H1 (cell line): ENCODE measurements around the gene VSIG10. TPM values are rescaled to one million over a fixed set of nuclear protein-coding genes. Genes with fewer than 3 reads are reported as not detected.

ENCODE experiments used
- BCL11A ChIP-seq, 2 experiments: IDR thresholded peaks; one replicate each; pipeline ENCODE4 v1.6.1; 2011; ENCODE audit warnings: low read depth in 2 of 2, low read length in 2 of 2, mild to moderate bottlenecking in 2 of 2
- CTBP2 ChIP-seq: IDR thresholded peaks from 2 replicates; pipeline ENCODE4 v1.7.0; 2011; ENCODE audit warnings: borderline replicate concordance, mild to moderate bottlenecking, moderate library complexity, mixed read lengths, low read length; ENCODE audit not compliant: insufficient read depth, insufficient read length
- GABPA ChIP-seq: IDR thresholded peaks from 2 replicates; pipeline ENCODE4 v1.6.1; 2011; ENCODE audit warnings: mild to moderate bottlenecking, low read length, moderate library complexity, borderline replicate concordance; ENCODE audit not compliant: insufficient read depth
- RXRA ChIP-seq: IDR thresholded peaks from 2 replicates; pipeline ENCODE4 v1.6.1; 2011; ENCODE audit warnings: low read depth, mild to moderate bottlenecking, low read length, moderate library complexity; ENCODE audit not compliant: insufficient read depth
- TAF1 ChIP-seq: IDR thresholded peaks from 2 replicates; pipeline ENCODE4 v1.6.1; 2011; ENCODE audit warnings: mild to moderate bottlenecking, low read depth, low read length
- TAF7 ChIP-seq: optimal IDR thresholded peaks from 2 replicates; pipeline ENCODE3; 2011; ENCODE audit warnings: low read depth, mild to moderate bottlenecking, inconsistent platforms, low read length, moderate library complexity, borderline replicate concordance
- polyA plus RNA-seq, 7 experiments: library from polyadenylated mRNA; depleted of rRNA in 3 of 7; stranded (reverse) in 5 of 7; unstranded in 2 of 7; fragments of >200 nt in 5 of 7; fragments of 200-250 nt in 2 of 7; gene quantifications; 1 replicate in 5 of 7; 2 replicates in 1 of 7; 4 replicates in 1 of 7; pipeline versions ENCODE4 v1.2.1 to v1.2.3, GENCODE V29; 2011 to 2013; ENCODE audit warnings: missing spikeins in 2 of 7, mixed read lengths in 2 of 7
- total RNA-seq: library from RNA; stranded (reverse); fragmentation: NEBNext Ultra II Directional; extraction: Animal tissue kit (Norgen Biotek cat#: 25700); gene quantifications from 2 replicates; pipeline ENCODE4 v1.2.1, GENCODE V29; 2021

Gene VSIG10
- total and polyA plus RNA-seq, 2 of the 8 experiments (the other 6 are each of a cell fraction or from before 2014, with no cell fraction given), result 34.4 to 93.6 TPM

DNA sequence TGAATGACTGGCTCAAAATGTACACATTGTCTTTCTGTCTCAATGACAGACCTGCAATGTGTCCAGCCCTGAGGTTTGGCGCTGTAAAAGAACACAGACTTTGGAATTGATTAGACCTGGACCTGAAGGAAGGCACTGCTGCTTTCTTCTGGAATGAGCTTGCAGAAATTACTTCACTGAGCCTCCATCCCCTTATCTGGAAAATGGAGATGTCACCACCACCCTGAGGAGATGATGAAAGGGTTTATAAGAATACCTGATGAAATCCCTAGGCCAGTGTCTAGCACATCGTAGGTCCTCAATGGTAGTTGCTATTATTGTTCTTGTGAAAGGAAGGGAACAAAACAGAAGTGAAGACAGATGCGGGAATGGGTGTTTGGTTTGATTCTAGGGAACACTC is 33.2 kb downstream of the VSIG10 start (continued):
- TF ChIP-seq TAF7, result no peak
- no peak for TF ChIP-seq TAF1
- no peak for TF ChIP-seq RXRA
- no peak for TF ChIP-seq BCL11A (IDR thresholded peaks at IDR 0.05; ENCODE audit: low read depth in 2 of 2, low read length in 2 of 2)
- TF ChIP-seq GABPA, result no peak
- no peak for TF ChIP-seq CTBP2
